Measurements from ENCODE around the gene BDKRB1. TPM values are rescaled to one million over a fixed set of nuclear protein-coding genes. Genes with fewer than 3 reads are reported as not detected.
A peak's percentile ranks its signal among the peaks of the same experiment; 100 is the strongest.

BDKRB1 gene
- total RNA-seq, 1 donor, result 15.1 TPM

DNA sequence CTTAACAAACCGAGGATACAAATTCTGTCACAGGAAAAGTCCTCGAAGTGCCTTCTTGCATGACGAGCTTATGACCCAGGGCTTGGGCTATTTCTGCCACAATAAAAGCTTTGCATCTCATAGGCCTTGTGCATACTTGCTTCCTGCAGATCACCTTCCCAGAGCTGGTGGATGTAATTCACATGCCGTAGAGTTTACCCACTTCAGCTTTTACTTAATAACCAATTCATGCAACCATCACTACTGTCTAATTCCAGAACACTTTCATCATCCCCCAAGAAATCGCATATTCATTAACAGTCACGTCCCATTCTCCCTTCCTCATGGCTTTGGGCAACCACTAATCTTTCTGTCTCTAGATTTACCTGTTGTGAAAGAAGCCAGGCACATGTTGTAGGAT lies 9.0 kb upstream of the BDKRB1 start:
- no peak overlapping the region for H3K4me3 ChIP-seq (ENCODE audit: low read depth, low read length)
- DNase-seq (ENCODE audit: low read depth), result no peak
- TF ChIP-seq, protein P1, sequence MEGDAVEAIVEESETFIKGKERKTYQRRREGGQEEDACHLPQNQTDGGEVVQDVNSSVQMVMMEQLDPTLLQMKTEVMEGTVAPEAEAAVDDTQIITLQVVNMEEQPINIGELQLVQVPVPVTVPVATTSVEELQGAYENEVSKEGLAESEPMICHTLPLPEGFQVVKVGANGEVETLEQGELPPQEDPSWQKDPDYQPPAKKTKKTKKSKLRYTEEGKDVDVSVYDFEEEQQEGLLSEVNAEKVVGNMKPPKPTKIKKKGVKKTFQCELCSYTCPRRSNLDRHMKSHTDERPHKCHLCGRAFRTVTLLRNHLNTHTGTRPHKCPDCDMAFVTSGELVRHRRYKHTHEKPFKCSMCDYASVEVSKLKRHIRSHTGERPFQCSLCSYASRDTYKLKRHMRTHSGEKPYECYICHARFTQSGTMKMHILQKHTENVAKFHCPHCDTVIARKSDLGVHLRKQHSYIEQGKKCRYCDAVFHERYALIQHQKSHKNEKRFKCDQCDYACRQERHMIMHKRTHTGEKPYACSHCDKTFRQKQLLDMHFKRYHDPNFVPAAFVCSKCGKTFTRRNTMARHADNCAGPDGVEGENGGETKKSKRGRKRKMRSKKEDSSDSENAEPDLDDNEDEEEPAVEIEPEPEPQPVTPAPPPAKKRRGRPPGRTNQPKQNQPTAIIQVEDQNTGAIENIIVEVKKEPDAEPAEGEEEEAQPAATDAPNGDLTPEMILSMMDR (IDR thresholded peaks at IDR 0.05; ENCODE audit: insufficient read depth, low read depth, low read length), result no peak

DNA sequence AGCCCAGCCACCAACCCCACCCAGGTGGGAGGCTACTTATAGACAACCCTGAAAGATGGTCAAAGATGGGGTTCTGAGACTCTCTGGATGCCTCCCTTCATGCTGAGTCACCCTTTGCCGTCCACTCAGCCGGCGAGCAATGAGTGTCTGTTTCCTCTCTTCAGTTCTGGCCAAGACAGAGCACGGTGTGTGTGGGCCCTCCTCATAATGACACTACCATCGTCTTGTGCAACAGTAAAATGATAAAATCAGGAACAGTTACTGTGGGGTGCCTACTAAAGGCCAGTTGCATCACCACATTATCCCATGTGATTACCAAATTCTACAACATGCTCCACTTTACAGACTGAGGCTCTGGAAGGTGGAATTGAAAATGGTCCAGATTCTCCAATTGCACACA lies 7.0 kb upstream of the BDKRB1 start:
- peak; percentile 99 for DNase-seq (ENCODE audit: low read depth)
- TF ChIP-seq, protein P1 (IDR thresholded peaks at IDR 0.05; ENCODE audit: insufficient read depth, low read depth, low read length), result no peak
- no peak overlapping the region for H3K4me3 ChIP-seq (ENCODE audit: low read depth, low read length)

DNA sequence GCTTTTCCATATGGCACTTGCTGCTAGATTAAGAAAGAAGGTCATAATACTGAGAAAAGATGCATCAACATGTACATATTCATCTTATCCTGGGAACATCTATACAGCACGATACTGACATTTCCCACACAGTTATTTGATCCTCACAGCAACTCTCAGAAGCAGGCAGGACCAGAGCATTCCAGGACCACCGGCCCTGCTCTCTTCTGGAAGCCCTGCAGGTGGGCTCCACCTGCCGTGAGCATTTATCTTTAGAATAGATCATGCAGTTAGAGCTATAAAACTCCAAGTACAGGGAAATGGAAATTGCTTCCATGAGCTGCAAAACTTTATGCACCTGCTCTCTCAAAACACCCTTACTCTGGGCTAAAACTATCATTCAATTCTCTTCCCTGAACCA lies 5.5 kb upstream of the BDKRB1 start:
- no peak overlapping the region for H3K4me3 ChIP-seq (ENCODE audit: low read depth, low read length)
- DNase-seq (ENCODE audit: low read depth), result no peak
- TF ChIP-seq, protein P1 (IDR thresholded peaks at IDR 0.05; ENCODE audit: insufficient read depth, low read depth, low read length), result no peak

DNA sequence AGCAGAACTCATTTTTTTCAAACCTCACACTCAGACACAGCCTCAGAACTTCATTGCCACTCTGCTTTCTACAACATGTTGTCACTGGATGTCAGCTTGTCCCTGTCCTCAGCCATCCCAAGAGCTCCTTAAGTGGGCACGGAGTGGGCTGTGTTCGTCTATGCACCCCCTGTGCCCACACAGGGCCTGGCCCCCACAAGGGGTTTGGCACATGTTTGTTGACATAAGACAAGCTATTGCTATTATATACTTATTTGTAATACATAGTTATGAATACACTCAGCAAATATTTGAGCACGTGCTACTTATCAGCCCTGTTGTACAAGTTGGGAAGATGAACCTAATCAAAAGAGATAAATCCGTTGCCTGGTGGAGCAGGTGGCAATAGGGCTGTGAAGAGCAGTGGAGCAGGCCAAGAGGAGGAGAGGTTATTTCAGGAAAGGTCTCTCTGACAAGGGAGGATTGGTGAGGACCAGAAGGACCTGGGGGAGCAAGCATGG lies 4.3 kb upstream of the BDKRB1 start:
- TF ChIP-seq, protein P1 (IDR thresholded peaks at IDR 0.05; ENCODE audit: insufficient read depth, low read depth, low read length), result no peak
- no peak overlapping the region for H3K4me3 ChIP-seq (ENCODE audit: low read depth, low read length)
- no peak for DNase-seq (ENCODE audit: low read depth)

DNA sequence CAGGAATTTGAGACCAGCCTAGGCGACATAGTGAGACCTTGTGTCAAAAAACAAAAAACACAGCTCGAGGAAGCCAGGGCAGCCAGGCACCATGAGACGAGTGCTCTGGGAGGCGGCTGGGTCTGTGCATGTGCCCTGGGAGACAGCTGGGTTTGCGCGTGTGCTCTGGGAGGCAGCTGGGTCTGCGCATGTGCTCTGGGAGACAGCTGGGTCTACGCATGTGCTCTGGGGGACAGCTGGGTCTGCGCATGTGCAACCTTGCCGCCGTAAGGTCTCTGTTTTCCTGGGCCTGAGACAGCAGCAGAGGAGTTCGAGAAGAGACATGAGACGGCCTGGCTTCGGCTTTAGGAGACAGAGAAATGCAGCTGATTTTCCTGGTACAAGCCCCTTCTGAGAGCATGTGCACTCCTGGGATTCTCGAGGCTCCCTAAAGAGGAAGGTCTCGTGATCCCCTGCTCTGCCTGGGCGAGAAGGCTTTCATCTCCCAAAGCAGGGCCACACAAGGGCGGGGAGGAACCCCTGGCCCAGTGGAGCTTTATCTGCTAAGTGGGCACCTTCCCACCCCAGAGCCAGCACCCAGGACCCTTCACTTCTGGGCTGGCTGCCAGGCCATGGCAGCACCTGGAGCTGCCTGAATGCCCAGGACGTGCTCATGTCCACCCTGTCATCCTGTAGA lies 3.5 kb upstream of the BDKRB1 start:
- TF ChIP-seq, protein P1 (IDR thresholded peaks at IDR 0.05; ENCODE audit: insufficient read depth, low read depth, low read length), result no peak
- peak; percentile 58 for DNase-seq (ENCODE audit: low read depth)
- peak overlapping the region; percentile 22 for H3K4me3 ChIP-seq (ENCODE audit: low read depth, low read length)

DNA sequence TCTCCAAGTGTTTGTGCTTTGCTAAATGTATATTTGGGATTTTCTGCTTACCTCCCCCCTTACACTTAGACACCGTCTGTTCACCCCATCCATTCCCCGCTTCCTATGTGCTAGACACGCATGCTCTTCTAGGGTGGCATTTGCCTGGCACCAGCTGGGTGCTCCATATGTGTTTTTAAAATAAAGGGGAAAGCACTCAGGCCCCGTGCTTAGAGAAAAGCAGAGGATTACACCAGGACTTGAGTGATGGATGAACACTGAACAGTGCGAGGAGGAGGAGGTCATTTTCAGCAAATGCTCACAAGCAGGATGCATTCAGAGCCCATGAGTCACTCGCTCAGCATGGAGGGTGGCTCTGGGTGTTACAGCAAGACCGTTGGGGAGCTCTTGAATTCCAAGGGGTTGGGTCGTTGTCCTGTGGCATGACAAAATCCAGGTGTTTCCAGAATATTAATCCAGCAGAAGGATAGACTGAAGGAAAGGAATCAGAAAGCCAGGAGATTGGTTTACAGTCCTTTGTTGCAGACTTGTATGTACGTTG lies 2.9 kb upstream of the BDKRB1 start:
- TF ChIP-seq, protein P1 (IDR thresholded peaks at IDR 0.05; ENCODE audit: insufficient read depth, low read depth, low read length), result no peak
- DNase-seq (ENCODE audit: low read depth), result peak; percentile 94
- H3K4me3 ChIP-seq (ENCODE audit: low read depth, low read length), result no peak overlapping the region
